ENCODE measurements around the gene PRKRIP1. TPM values are rescaled to one million over a fixed set of nuclear protein-coding genes. Genes with fewer than 3 reads are reported as not detected.
"Not testable (repeated sequence)": the region's sequence is repeated elsewhere in the genome, so short reads cannot be mapped to it uniquely, and the experiment has no call there.

Gene PRKRIP1
- total RNA-seq, 4 donors from 2014 or later = 15.6 to 29.9 (median 20.2) TPM

DNA sequence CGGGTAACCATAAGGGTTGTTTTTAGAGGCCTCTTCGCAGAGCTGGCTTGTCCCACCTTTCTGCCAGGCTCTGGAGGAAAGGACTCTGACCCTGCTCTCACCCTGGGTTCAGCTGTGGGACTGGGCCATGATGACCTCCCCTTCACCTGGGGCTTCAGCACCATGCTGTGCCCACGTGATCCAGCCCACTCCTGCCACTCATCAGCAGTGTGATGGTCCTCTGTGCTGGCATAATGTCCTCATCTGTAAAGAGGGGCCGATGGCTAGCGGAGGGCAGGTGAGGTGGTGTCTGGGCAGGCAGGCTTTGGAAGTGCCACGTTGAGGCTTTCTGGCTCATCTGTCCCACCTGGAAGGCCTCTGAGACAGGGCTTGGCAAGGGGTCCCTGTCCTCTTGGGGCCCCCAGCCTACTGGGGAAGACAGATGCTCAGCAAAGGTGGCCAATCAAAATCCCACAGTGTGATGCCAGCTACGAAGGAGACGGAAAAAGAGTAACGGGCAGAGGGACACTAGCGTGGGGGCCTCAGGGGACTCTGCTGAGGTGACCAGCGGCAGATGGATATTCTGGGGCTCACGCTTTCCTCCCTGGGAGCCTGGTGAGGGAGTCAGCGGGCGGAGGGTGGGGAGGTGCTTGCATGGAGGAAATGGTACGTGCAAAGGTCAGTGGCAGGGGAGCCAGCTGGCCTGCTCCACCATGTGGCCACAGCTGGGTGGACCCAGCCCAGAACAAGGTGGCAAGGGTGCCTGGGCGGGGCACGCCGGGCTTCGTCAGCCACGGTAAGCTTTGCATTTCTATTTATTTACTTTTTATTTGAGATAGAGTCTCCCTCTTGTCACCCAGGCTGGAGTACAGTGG lies 74.0 kb downstream of the PRKRIP1 start:
- no peak for ATAC-seq (ENCODE audit: low FRiP score)
- no peak for DNase-seq (ENCODE audit: low spot score)
- TF ChIP-seq, protein P1, sequence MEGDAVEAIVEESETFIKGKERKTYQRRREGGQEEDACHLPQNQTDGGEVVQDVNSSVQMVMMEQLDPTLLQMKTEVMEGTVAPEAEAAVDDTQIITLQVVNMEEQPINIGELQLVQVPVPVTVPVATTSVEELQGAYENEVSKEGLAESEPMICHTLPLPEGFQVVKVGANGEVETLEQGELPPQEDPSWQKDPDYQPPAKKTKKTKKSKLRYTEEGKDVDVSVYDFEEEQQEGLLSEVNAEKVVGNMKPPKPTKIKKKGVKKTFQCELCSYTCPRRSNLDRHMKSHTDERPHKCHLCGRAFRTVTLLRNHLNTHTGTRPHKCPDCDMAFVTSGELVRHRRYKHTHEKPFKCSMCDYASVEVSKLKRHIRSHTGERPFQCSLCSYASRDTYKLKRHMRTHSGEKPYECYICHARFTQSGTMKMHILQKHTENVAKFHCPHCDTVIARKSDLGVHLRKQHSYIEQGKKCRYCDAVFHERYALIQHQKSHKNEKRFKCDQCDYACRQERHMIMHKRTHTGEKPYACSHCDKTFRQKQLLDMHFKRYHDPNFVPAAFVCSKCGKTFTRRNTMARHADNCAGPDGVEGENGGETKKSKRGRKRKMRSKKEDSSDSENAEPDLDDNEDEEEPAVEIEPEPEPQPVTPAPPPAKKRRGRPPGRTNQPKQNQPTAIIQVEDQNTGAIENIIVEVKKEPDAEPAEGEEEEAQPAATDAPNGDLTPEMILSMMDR (IDR thresholded peaks at IDR 0.05) = no peak

DNA sequence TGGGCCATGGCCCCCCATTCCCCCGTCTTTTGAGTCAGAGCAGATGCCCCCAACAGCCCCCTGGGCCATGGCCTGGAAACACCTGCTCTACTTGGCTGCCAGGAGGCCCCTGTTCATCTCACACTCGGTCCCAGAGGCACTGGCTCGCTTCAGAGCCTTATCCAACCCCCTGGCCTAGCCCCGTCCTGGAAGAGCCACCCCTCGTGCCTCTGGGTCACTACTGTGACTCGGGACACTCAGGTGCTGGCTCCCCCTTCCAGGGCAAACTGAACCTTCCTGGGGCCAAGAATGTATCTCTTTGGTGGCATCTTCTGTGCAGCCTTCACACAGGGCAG lies 75.6 kb downstream of the PRKRIP1 start:
- TF ChIP-seq, protein P1 (IDR thresholded peaks at IDR 0.05) = no peak
- no peak for ATAC-seq (ENCODE audit: low FRiP score)
- DNase-seq (ENCODE audit: low spot score) = no peak

DNA sequence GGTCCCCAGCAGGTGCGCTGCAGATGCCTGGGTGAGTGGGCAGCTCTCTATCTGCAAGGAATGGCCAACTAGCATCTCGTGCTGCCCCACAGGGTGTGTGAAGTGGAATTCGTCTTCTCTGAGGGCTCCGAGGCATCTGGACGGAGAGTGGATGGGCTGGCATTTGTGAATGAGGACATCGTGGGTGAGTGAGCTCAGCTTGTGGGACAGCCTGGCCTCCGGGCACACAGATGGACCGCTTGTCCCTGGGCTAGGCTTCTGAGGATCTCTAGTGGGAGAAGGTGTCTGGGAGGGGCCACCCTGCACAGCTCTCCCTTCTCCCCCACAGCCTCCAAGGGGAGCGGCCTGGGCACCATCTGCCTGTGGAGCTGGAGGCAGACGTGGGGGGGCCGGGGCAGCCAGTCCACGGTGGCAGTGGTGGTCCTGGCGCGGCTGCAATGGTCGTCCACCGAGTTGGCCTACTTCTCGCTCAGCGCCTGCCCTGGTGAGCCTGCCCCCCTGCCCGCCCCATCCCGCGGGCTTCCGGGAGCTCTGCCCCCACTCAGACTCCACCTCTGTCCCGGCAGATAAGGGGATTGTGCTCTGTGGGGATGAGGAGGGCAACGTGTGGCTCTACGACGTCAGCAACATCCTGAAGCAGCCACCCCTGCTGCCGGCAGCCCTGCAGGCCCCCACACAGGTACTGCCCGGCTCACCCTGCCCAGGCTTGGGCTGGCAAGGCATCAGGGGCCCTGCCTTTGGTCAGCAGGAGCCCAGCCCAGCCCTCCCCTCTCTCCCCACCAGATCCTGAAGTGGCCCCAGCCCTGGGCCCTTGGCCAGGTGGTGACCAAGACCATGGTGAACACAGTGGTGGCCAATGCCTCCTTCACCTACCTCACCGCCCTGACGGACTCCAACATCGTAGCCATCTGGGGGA lies 76.2 kb downstream of the PRKRIP1 start:
- TF ChIP-seq, protein P1 (IDR thresholded peaks at IDR 0.05) = no peak
- no peak for DNase-seq (ENCODE audit: low spot score)
- no peak for ATAC-seq (ENCODE audit: low FRiP score)

DNA sequence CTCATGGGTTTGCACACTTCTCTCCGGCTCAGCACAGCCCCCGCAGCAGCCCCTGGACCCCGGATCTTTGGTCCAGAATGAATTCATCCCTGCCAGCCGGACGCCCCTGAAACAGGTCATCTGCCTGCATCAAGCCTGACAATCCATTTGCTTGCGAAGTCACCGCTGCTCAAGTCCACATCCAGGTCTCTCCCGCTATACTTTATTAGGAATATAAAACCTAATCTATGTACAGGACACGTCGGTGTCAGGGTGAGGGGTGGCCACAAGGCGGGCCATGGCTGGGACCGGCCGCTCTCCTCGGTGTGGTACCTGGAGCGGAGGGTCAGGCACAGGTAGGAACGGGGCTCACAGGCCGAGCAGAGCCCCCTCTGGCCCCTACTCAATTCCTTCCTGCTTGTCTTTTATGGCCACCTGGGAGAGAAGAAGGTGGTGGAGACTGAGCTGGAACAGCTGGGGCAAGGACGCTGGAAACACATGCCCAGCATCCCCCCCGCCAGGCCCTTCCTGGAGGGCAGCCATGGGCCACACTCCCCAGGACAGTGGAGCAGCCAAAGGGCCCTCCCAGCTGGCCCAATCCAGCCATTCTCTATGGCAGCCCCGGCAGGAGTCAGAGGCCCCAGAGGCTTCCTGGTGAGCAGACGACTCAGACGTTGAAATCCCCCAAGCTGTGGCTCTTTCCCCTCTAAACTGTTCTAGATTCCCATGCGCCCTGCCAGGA lies 77.3 kb downstream of the PRKRIP1 start:
- TF ChIP-seq, protein P1 (IDR thresholded peaks at IDR 0.05) = no peak
- no peak for ATAC-seq (ENCODE audit: low FRiP score)
- no peak for DNase-seq (ENCODE audit: low spot score)

DNA sequence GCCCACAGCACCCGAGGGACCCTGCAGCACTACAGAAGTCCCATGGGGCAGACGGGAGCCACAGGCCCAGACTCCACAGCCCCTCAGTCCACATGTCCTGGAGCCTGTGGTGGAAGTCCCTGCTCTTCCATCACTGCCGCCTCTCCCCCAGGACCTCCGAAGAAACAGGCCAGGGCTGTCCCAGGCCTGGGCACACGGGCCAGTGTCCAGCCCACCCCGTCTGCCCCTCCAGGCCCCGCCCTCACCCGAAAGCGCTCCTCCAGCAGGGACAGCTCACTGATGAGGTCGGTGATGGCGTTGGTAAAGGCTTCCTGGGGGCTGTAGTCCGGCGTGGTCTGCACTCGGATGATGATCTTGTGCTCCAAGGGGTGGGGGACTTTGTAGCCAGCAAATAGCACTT lies 78.0 kb downstream of the PRKRIP1 start:
- not testable (repeated sequence) for DNase-seq (ENCODE audit: low spot score)

DNA sequence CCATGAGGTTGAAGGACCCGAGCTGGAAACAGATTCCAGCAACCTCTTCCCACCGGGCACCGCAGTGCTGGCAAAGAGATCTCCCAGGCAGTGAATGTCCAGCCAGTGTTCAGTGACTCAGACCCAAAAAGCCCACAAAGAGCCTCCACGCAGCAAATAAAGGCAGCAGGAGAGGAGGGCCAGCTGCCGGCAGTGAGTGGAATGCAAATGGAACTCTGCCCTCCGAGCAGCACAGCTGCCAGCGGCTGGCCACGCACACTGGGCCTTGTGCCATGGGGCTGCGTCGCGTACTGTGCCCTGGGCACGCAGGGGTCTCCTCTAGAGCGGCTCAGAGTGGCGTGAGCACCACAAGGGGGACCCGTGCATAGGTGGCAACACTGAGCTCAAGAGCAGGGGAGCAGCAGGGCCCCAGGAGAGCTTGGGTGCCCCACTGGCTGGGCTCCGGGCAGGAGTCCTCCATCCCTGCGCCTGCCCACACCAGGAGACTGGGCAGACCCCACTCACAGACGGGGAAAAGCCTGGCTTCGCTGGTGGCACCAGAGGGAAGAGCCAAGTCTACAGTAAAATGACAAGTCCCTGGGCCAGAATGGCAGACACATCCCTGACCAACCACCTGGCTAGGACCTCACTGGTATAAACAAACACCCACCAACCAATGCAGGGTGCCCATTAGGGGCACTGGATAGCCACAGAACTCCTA lies 78.7 kb downstream of the PRKRIP1 start:
- not testable (repeated sequence) for ATAC-seq (ENCODE audit: low FRiP score)
- peak; percentile 6 for DNase-seq (ENCODE audit: low spot score)

More for the DNA sequence above, 78.0 kb downstream of the PRKRIP1 start:
- ATAC-seq (ENCODE audit: low FRiP score) = not testable (repeated sequence)

Small RNAs within 50 kb of the gene (small RNA-seq; reads per million reads assigned to genes)
- gene AC091390.4 (not detected), gene MIR548O (not detected)

Other genes starting within 250 kb of the PRKRIP1 start
- 10 to 100 TPM in 1 of 4 donors, 1 to 10 TPM in 3; 2.8 to 21.3 (median 6.3) TPM for gene SH2B2, start 109.5 kb upstream of the PRKRIP1 start, total RNA-seq
- not detected for gene SPDYE6, start 39.9 kb upstream of the PRKRIP1 start, total RNA-seq
- gene ORAI2, start 37.2 kb downstream of the PRKRIP1 start, total RNA-seq = 10 to 100 TPM; 11.4 to 31.6 (median 26.6) TPM
- 10 to 100 TPM in 2 of 4 donors, 1 to 10 TPM in 2; 7.9 to 12.6 (median 9.7) TPM for gene ALKBH4, start 68.5 kb downstream of the PRKRIP1 start, total RNA-seq
- 10 to 100 TPM in 3 of 4 donors, 1 to 10 TPM in 1; 9.8 to 19.3 (median 11.4) TPM for gene LRWD1, start 68.6 kb downstream of the PRKRIP1 start, total RNA-seq
- gene POLR2J, start 82.6 kb downstream of the PRKRIP1 start, total RNA-seq = 10 to 100 TPM; 15.4 to 26.6 (median 18.3) TPM
- 1 to 10 TPM; 5.0 to 9.1 (median 6.7) TPM for gene RASA4B, start 121.4 kb downstream of the PRKRIP1 start, total RNA-seq
- 10 to 100 TPM in 1 of 4 donors, 1 to 10 TPM in 3; 1.6 to 11.7 (median 5.6) TPM for gene UPK3BL2, start 147.3 kb downstream of the PRKRIP1 start, total RNA-seq
- gene SPDYE2, start 154.9 kb downstream of the PRKRIP1 start, total RNA-seq = not detected
- 10 to 100 TPM; 20.5 to 30.7 (median 25.6) TPM for gene POLR2J3, start 176.2 kb downstream of the PRKRIP1 start, total RNA-seq
- 10 to 100 TPM; 13.9 to 56.0 (median 25.5) TPM for gene RASA4, start 220.4 kb downstream of the PRKRIP1 start, total RNA-seq
- gene UPK3BL1, start 246.4 kb downstream of the PRKRIP1 start, total RNA-seq = 10 to 100 TPM; 13.6 to 32.0 (median 26.2) TPM

All from omental fat pad (tissue), 4 donors.